Transverse colon (tissue), 4 donors: ENCODE measurements around the gene ENDOD1. TPM values are rescaled to one million over a fixed set of nuclear protein-coding genes. Genes with fewer than 3 reads are reported as not detected.
A peak's percentile ranks its signal among the peaks of the same experiment; 100 is the strongest.
"Not testable (repeated sequence)": the region's sequence is repeated elsewhere in the genome, so short reads cannot be mapped to it uniquely, and the experiment has no call there.

Source experiments
- DNase-seq: peaks from one replicate; pipeline ENCODE4 v3.0.0-alpha.2; 2019
- H3K27ac ChIP-seq, 4 donors: fragments of 200-600 bp; sonication (generic); 2 replicates each; pipeline ENCODE4 v1.5.1; 2016 to 2018; ENCODE audit warnings: inconsistent platforms in 4 of 4
- H3K27me3 ChIP-seq: fragments of 200-600 bp; sonication (generic); 2 replicates; pipeline ENCODE4 v1.5.1; 2017; ENCODE audit warnings: inconsistent platforms
- H3K36me3 ChIP-seq, 4 donors: fragments of 200-600 bp; sonication (generic); 2 replicates each; pipeline ENCODE4 v1.5.1; 2017 to 2019; ENCODE audit warnings: inconsistent platforms in 4 of 4
- H3K4me1 ChIP-seq, 4 donors: fragments of 200-600 bp; sonication (generic); 2 replicates each; pipeline ENCODE4 v1.5.1; 2017 to 2020; ENCODE audit warnings: inconsistent platforms in 4 of 4
- H3K4me3 ChIP-seq, 4 donors: fragments of 200-600 bp; sonication (generic); 1 replicate in 1 of 4; 2 replicates in 3 of 4; pipeline versions ENCODE4 v1.5.1 to v1.6.1; 2017 to 2019; ENCODE audit warnings: inconsistent platforms in 4 of 4
- H3K9me3 ChIP-seq, 2 donors: fragments of 200-600 bp; sonication (generic); 2 replicates each; pipeline ENCODE4 v1.5.1; 2017 to 2019; ENCODE audit warnings: inconsistent platforms in 2 of 2
- EP300 ChIP-seq: sonication (generic); formaldehyde crosslinking; IDR thresholded peaks from one replicate; pipeline ENCODE4 v1.6.1; 2017; ENCODE audit warnings: antibody characterized with exemption, low read depth
- POLR2A ChIP-seq: fragments of 450-650 bp; IDR thresholded peaks from one replicate; pipeline ENCODE4 v1.6.1; 2016; ENCODE audit warnings: antibody characterized with exemption, mild to moderate bottlenecking, moderate library complexity
- POLR2AphosphoS5 ChIP-seq, 3 donors: sonication (generic); formaldehyde crosslinking; IDR thresholded peaks; one replicate each; pipeline ENCODE4 v1.6.1; 2016; ENCODE audit warnings: antibody characterized with exemption in 3 of 3
- WGBS, 2 donors: methylation state at CpG; one replicate each; pipeline ENCODE4 v1.1.5; 2018; ENCODE audit warnings: low coverage in 1 of 2; 5-methylcytosine and 5-hydroxymethylcytosine counted together
- in situ Hi-C, 4 donors: fragments of 200-750 bp; cut with MboI; loops; one replicate each; pipeline versions ENCODE4 v1.15.0 to v1.15.1; 2017; ENCODE audit warnings: low sequenced_read_pairs in 3 of 4, low pct_ligation_motif_present in 1 of 4, low pct_unique_long_range_greater_than_20kb in 1 of 4
- intact Hi-C: fragments of 100-400 bp; cut with DNase I; formaldehyde crosslinking; loops from one replicate; pipeline ENCODE4 v1.15.1; 2023; ENCODE audit warnings: low total_unique reads
- total RNA-seq, 4 donors: library from RNA; depleted of rRNA; stranded (reverse); fragments of >200 nt; gene quantifications; one replicate each; pipeline ENCODE4 v1.1.0, GENCODE V29; 2016
- TF ChIP-seq, protein P1 (sequence below), 5 experiments: fragments of 200-600 bp in 3 of 5; fragments of 450-650 bp in 2 of 5; sonication (generic) in 3 of 5; IDR thresholded peaks; 1 replicate in 2 of 5; 2 replicates in 3 of 5; pipeline ENCODE4 v1.5.1; 2016 to 2017; ENCODE audit warnings: antibody characterized with exemption in 5 of 5, inconsistent platforms in 3 of 5, mild to moderate bottlenecking in 2 of 5, moderate library complexity in 1 of 5

Gene ENDOD1
- total RNA-seq, 4 donors from 2014 or later: 36.4 to 86.2 (median 73.2) TPM

- Histone ChIP-seq H3K36me3 (no peaks in the 10 kb centered on the region), H3K9me3 (no peaks in the 10 kb centered on the region), H3K27me3 (no peaks in the 10 kb centered on the region), H3K4me1 (peaks cover 0 to 12% (median 3%) of the 10 kb centered on the region in 4 donors), H3K4me3 (no peak overlapping the region), H3K27ac (no peak overlapping the region)
- 98 to 100% methylated on average over 2 of the region's 2 CpGs for WGBS, 2 donors
- in situ Hi-C loops (loop anchor here in 1 of 4 donors (25.0 kb wide), 1 partner anchor 149 kb away; no protein-coding TSS in a partner anchor), intact Hi-C loops (no loop called here)
- no peak for TF ChIP-seq POLR2A
- DNase-seq: no peak
Observed at GRCh38 chr11:95135880-95136279, 46.2 kb downstream of the ENDOD1 start.

- in situ Hi-C loops: loop anchor here in 1 of 4 donors (25.0 kb wide), 1 partner anchor 149 kb away; no protein-coding TSS in a partner anchor
- DNase-seq, H3K4me3 ChIP-seq, H3K27ac ChIP-seq, H3K27me3 ChIP-seq, H3K36me3 ChIP-seq, intact Hi-C loops, H3K9me3 ChIP-seq: not testable (repeated sequence)
- peaks cover 0 to 12% (median 3%) of the 10 kb centered on the region in 4 donors for H3K4me1 ChIP-seq
- WGBS, 2 donors: 95 to 100% methylated on average over 1 to 4 of the region's 4 CpGs
Observed at GRCh38 chr11:95136747-95137146, 47.1 kb downstream of the ENDOD1 start.

- no peak for DNase-seq
- in situ Hi-C loops: loop anchor here in 1 of 4 donors (25.0 kb wide), 1 partner anchor 150 kb away; no protein-coding TSS in a partner anchor
- H3K4me1 ChIP-seq: peaks cover 0 to 12% (median 3%) of the 10 kb centered on the region in 4 donors
- H3K27ac ChIP-seq: no peak overlapping the region
- no peaks in the 10 kb centered on the region for H3K36me3 ChIP-seq
- TF ChIP-seq POLR2AphosphoS5 (IDR thresholded peaks at IDR 0.05): no peak
- TF ChIP-seq EP300: no peak
- TF ChIP-seq, protein P1, sequence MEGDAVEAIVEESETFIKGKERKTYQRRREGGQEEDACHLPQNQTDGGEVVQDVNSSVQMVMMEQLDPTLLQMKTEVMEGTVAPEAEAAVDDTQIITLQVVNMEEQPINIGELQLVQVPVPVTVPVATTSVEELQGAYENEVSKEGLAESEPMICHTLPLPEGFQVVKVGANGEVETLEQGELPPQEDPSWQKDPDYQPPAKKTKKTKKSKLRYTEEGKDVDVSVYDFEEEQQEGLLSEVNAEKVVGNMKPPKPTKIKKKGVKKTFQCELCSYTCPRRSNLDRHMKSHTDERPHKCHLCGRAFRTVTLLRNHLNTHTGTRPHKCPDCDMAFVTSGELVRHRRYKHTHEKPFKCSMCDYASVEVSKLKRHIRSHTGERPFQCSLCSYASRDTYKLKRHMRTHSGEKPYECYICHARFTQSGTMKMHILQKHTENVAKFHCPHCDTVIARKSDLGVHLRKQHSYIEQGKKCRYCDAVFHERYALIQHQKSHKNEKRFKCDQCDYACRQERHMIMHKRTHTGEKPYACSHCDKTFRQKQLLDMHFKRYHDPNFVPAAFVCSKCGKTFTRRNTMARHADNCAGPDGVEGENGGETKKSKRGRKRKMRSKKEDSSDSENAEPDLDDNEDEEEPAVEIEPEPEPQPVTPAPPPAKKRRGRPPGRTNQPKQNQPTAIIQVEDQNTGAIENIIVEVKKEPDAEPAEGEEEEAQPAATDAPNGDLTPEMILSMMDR (IDR thresholded peaks at IDR 0.05): no peak
- no peak for TF ChIP-seq POLR2A
- H3K9me3 ChIP-seq: no peaks in the 10 kb centered on the region
- intact Hi-C loops: no loop called here
- no peaks in the 10 kb centered on the region for H3K27me3 ChIP-seq
- H3K4me3 ChIP-seq: no peak overlapping the region
Observed at GRCh38 chr11:95137299-95137698, 47.7 kb downstream of the ENDOD1 start.

- Histone ChIP-seq H3K4me3 (no peak overlapping the region), H3K36me3 (no peaks in the 10 kb centered on the region), H3K4me1 (peaks cover 0 to 5% (median 2%) of the 10 kb centered on the region in 4 donors), H3K27me3 (no peaks in the 10 kb centered on the region), H3K9me3 (no peaks in the 10 kb centered on the region), H3K27ac (no peak overlapping the region)
- TF ChIP-seq POLR2A: no peak
- TF ChIP-seq, protein P1 (IDR thresholded peaks at IDR 0.05): peak in 3 of 5 experiments; percentile 22 to 40 (median 29)
- WGBS, 2 donors: 20 to 22% methylated on average over 2 of the region's 2 CpGs
- intact Hi-C loops: no loop called here
- in situ Hi-C loops: loop anchor here in 1 of 4 donors (25.0 kb wide), 1 partner anchor 151 kb away; no protein-coding TSS in a partner anchor
- no peak for DNase-seq
Observed at GRCh38 chr11:95138448-95138847, 48.8 kb downstream of the ENDOD1 start.

- intact Hi-C loops (no loop called here), in situ Hi-C loops (loop anchor here in 2 of 4 donors (10.0 to 25.0 kb wide), 3 partner anchors 66 to 153 kb away; partner anchors contain the start of gene SRSF8 (in 1 of the 2))
- no peak for TF ChIP-seq POLR2A
- TF ChIP-seq, protein P1 (IDR thresholded peaks at IDR 0.05): no peak
- TF ChIP-seq EP300: no peak
- TF ChIP-seq POLR2AphosphoS5 (IDR thresholded peaks at IDR 0.05): no peak
- H3K36me3 ChIP-seq: no peaks in the 10 kb centered on the region
- H3K4me3 ChIP-seq: no peak overlapping the region
- 11 to 51% methylated on average over 1 to 4 of the region's 4 CpGs for WGBS, 2 donors
- no peaks in the 10 kb centered on the region for H3K27me3 ChIP-seq
- DNase-seq: no peak
- H3K4me1 ChIP-seq: no peaks in the 10 kb centered on the region
- no peak overlapping the region for H3K27ac ChIP-seq
- H3K9me3 ChIP-seq: no peaks in the 10 kb centered on the region
Observed at GRCh38 chr11:95140397-95141033, 50.9 kb downstream of the ENDOD1 start.
